ENCODE results near the gene RIN1. TPM values are rescaled to one million over a fixed set of nuclear protein-coding genes. Genes with fewer than 3 reads are reported as not detected.
A peak's percentile ranks its signal among the peaks of the same experiment; 100 is the strongest.

RIN1 gene
- total and polyA plus RNA-seq, 2 of the 13 experiments (the other 11 are each of a cell fraction or from before 2014, with no cell fraction given) = 2.4 to 4.1 TPM

GRCh38 chr11:66363805-66364535 lies 27.7 kb upstream of the RIN1 start:
- ChIA-PET CTCF (ENCODE audit: low intra/inter-chr PET ratio, low total read pairs) (no interaction called here), POLR2A (interaction anchor here (1.7 to 2.5 kb wide), 2 partner anchors 8 to 16 kb away, joined by 4 to 7 read pairs; partner anchors contain the start of gene B4GAT1)
- intact Hi-C loops (cut with micrococcal nuclease; ENCODE audit: unreplicated experiment) (no loop called here), in situ Hi-C loops (cut with HindIII; ENCODE audit: extremely low pct_ligation_motif_present, low pct_unique_long_range_greater_than_20kb) (no loop called here)
- H2AFZ ChIP-seq (ENCODE audit: low read length) = no peak overlapping the region
- H3K9ac ChIP-seq (ENCODE audit: insufficient read depth, low read depth, low read length) = no peak overlapping the region
- no peak overlapping the region for H3K27ac ChIP-seq (ENCODE audit: extremely low read length, insufficient read depth, low read length)
- H3K79me2 ChIP-seq (ENCODE audit: insufficient read depth, low read length) = no peaks in the 10 kb centered on the region
- no peaks in the 10 kb centered on the region for H3K9me3 ChIP-seq (ENCODE audit: low read length)
- FAIRE-seq (no peak), ATAC-seq (peak; percentile 32), DNase-seq (ENCODE audit: low spot score) (no peak)
- WGBS (ENCODE audit: low lambda C conversion rate) = 84% methylated on average over 15 of the region's 15 CpGs
- no peak overlapping the region for H3K4me2 ChIP-seq (ENCODE audit: low read depth, low read length)
- H3K4me1 ChIP-seq (ENCODE audit: insufficient read depth, low read length) = peaks cover 30% of the 10 kb centered on the region
- no peak overlapping the region for H3K4me3 ChIP-seq (replicated peaks in 1 of 3; ENCODE audit: insufficient read depth in 1 of 3, low read depth in 2 of 3, low read length in 3 of 3)
- no peaks in the 10 kb centered on the region for H3K27me3 ChIP-seq (ENCODE audit: control insufficient read depth in 1 of 2, insufficient read depth in 2 of 2, low read length in 2 of 2)
- TF ChIP-seq MNT (IDR thresholded peaks at IDR 0.05) = no peak
- no peak for TF ChIP-seq ZNF780A (CRISPR knock-in tag; IDR thresholded peaks at IDR 0.05)
- no peak for TF ChIP-seq ZFP36L1 (CRISPR knock-in tag; IDR thresholded peaks at IDR 0.05)
- TF ChIP-seq THAP7 (CRISPR knock-in tag; IDR thresholded peaks at IDR 0.05) = no peak
- 0 out of 2 replicates have a peak, but pooled peaks have one; percentile 4 for TF ChIP-seq PCBP1 (IDR thresholded peaks at IDR 0.05; ENCODE audit: borderline replicate concordance, low read depth, low read length)
- 0 out of 2 replicates have a peak, but pooled peaks have one; percentile 48 for TF ChIP-seq AKAP8 (CRISPR knock-in tag; IDR thresholded peaks at IDR 0.05)
- no peak for TF ChIP-seq ELF1 (CRISPR knock-in tag; IDR thresholded peaks at IDR 0.05)
- TF ChIP-seq STAG1 (CRISPR knock-in tag; IDR thresholded peaks at IDR 0.05) = 0 out of 2 replicates have a peak, but pooled peaks have one; percentile 17
- no peak for TF ChIP-seq ZEB1 (IDR thresholded peaks at IDR 0.05; ENCODE audit: insufficient replicate concordance, low read depth)
- TF ChIP-seq CTCF (CRISPR knock-in tag; IDR thresholded peaks at IDR 0.05) = peak; percentile 76
- no peak for TF ChIP-seq ARID2 (CRISPR knock-in tag; IDR thresholded peaks at IDR 0.05; ENCODE audit: borderline replicate concordance)
- no peak for TF ChIP-seq ZNF784 (CRISPR knock-in tag; IDR thresholded peaks at IDR 0.05; ENCODE audit: borderline replicate concordance)
- no peak for TF ChIP-seq TARDBP (CRISPR knock-in tag; IDR thresholded peaks at IDR 0.05)
- TF ChIP-seq IRF9 (CRISPR knock-in tag; IDR thresholded peaks at IDR 0.05; ENCODE audit: borderline replicate concordance) = no peak
- TF ChIP-seq ZNF839 (CRISPR knock-in tag; IDR thresholded peaks at IDR 0.05; ENCODE audit: borderline replicate concordance) = no peak
- no peak for TF ChIP-seq TMF1 (CRISPR knock-in tag; IDR thresholded peaks at IDR 0.05; ENCODE audit: low read depth)
- no peak for TF ChIP-seq ZNF652 (CRISPR knock-in tag; IDR thresholded peaks at IDR 0.05; ENCODE audit: borderline replicate concordance, low read depth)
- no peak for TF ChIP-seq TBP (CRISPR knock-in tag; IDR thresholded peaks at IDR 0.05)
- no peak for TF ChIP-seq GATAD1 (CRISPR knock-in tag; IDR thresholded peaks at IDR 0.05)
- H3K36me3 ChIP-seq (replicated peaks in 1 of 2; ENCODE audit: control insufficient read depth in 1 of 2, insufficient read depth in 2 of 2, low read length in 2 of 2) = peaks cover 6 to 21% of the 10 kb centered on the region in 2 experiments; a peak in 4 of 5 replicates
- BruUV-seq (replicated peaks) = no TSS peak
- no peaks in the 10 kb centered on the region; the same call in 1 of the 2 replicates for H4K20me1 ChIP-seq (ENCODE audit: insufficient read depth, low read length)

Data from HepG2 (cell line).